Measurements from ENCODE around the gene DPH1.

Gene DPH1

DNA sequence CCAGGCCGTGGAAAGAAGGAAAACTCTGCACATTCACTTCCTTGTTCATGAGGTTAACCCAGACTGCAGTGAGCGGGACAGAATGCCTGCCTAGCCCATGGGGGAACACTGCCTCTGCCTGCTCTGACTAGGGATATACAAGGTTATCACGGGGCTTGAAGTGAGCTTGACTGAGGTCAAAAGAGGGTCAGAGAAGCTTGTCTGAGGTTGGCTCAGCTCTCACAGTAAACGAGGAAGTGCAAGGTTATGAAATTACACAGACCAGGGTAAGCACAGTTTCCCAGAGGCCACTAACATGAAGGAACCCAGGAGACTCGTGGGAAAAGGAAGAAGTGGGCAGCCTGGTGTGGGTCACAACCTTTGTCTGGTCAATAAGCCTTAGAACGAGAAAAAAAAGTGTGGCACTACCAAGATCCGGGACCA is 53.7 kb downstream of the DPH1 start:
- no peak for DNase-seq

DNA sequence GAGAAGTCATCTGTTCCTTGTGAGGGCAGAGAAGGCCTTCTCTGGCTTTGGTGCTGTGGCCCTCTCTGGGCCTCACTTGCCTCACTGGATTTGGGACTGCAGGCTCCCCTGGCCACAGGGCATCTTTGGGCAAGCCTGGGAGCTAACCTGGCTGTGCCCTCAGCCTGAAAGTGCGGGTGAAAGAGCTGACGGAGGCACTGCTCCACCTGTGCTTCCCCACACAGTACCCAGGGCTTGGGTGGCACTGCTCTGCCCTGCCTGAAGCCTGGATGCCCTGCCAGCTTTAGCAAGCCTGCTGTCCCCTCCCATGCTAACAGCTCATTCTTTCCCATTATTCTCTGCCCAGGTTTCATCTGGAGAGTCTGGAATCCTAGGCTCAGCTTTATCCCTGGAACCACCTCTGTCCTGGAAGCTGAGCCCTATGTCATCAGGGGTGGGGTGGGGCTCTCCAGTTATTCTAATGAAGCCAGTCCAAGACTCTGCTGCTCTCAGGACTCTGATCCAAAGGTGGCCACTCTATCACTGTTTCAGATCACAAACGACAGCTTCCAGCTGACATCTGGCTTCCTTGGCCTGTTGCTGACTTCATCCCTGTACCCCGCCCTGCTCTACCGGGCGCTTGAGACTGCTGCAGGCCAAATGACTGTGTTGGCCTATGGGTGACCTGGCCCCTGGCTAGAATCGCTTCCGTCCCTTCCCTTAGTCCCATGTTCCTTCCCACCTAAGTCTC is 54.2 kb downstream of the DPH1 start:
- DNase-seq, result peak; percentile 92

- DNase-seq, result peak; percentile 62
These were observed 55.1 kb downstream of the DPH1 start for GRCh38 chr17:2084766-2085647.

DNA sequence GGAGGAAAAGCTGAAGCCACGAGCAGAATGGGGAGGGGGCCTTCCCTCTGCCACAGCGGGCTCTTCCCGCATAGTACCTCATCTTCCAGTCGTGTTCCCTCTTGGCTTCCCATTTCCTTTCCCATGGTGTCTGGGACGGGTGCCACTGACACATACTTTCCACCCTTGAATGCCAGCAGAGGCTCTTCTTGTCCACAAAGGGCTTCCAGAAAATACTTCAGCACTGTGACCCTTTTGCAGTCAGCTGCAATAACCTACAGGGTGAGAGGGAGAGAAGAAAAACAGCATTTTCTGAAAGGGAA is 55.6 kb downstream of the DPH1 start:
- peak; percentile 54 for DNase-seq

DNA sequence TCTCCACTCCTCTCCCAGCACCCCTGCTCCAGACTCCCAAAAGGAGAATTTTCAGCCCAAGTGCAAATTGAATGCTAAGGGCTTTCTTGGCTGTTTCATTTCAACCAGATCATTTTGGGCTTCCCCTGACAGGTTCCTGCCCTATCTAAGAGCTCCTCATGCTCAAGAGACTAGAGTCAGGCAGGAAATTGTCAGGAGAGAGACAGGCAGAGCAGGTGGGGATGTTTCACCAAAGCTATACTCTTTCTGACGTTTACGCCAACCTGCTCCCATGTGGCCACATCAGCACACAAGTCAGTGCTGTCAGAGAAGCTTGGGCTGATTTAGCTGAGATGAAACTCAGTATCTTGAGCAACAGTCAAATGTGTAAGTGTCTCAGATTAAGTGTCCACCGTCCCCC is 56.4 kb downstream of the DPH1 start:
- no peak for DNase-seq

DNA sequence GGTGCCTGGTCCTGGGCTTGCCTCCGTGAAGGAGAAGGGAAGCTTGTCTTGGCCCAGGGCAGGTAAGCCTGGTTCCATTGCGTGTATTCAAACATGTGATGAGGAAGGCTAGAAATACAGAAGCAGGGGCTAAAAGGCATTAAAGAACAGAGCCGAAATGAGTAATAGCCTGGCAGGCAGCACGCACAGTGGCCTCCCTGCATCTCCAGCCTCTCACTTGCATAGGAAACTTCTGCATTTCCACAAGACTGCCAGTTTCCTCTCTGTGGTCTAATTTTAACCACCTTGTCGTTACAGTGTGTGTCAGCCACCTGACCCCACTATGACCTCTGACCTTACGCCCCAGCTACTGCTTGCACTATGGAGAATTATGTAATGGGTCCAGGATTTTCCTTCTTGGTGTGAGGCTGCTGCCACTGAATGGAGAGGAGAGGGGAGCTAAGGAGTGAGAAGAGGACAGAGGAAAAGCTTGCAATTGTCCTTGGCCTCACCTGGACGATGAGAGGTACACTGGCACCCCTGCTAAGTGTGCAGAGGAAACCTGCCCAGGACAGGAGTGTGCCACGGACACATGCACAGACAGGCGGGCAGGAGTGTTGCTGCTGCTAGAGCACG is 57.8 kb downstream of the DPH1 start:
- no peak for DNase-seq

DNA sequence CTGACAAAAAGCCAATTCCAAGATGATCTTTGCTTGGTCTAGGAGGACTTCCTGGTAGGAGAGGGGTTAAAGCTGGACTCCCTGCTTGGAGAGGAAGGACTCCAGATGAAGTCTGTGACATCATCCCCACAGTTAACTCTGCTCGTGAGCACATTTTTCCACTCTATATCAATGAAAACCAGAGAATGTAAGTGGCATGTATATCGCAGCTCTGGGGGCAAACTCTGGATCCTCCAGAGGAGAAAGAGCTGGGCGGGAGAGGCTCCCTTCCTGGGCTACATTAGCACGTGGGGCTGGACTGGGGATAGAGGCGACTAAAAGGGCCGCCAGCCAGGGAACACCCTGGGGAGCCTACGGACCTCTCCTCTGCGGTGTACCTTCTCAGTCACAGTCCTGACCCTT is 59.1 kb downstream of the DPH1 start:
- no peak for DNase-seq

DNA sequence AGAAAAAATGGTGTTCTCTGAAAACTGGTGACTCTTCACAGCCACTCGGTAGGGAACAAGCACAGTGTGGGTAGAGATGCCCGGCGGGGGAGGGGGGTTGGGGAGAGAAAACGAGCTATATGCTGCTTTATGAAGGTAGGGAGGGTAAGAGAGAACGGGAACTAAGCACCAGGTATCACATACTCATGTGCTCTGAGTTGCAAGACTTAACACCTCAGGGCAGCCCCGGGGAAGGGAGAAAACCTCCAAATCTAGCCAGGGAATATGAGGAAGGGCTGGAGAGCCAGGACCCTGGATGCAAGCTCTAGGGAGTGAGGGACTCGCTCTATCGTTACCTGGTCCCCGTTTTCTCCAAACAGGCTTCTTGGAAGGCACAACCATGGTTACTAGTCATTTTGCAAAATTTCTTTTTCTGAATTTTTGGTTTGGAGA is 60.3 kb downstream of the DPH1 start:
- no peak for DNase-seq

DNA sequence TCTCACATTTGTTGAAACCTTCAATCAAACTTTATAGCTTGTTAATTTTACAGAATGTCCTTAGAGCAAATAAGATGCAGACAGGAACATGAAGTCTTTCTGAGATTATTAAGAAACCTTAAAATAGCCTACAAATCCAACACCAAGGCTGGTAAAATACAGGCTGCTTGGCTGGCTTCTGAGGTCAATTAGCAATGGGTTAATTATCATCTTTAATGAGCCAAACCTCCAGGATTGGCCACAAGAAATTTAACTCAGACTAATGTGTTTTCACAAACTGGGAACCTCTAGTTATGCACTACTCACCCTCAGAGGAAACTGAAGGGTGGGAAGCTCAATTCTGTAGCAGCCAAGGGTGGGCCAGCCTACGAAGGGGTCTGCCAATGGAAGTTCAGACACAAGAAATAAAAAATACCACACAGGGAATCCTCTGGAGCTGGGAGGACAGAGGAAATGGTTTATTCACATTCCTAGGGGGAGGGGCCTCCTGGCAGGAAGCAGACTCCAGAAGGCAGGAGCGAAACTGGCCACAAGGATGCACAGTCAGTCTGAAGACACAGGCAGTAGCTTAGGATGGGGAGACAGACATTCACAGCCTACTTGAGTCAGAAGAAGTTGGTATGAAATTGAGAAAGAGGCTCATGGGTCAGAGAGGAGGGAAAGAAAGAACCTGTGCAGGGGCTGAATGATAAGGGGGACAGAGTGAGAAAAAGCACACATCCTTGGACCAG is 61.0 kb downstream of the DPH1 start:
- DNase-seq, result peak; percentile 95

DNA sequence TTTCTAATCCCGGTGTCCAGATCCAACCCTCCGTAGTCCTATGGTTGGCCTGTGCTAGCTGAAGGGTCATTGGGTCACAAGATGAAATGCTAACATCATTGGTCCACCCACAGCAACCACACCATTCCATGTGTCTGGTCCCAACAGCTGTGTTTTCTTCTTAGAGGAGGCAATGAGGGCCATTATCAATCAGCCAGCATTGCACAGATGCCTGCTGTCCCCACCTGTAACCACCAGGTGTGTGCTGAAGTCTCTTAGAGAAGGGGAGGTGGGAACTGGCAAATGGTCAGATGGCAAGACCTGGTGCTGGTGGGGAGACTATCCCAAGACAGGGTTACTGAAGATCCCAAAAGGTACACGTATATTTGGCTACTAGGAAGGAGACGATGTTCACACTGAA is 62.3 kb downstream of the DPH1 start:
- no peak for DNase-seq

GRCh38 chr17:2093349-2093748 is 63.4 kb downstream of the DPH1 start:
- DNase-seq, result no peak
